IMR-90 (cell line): ENCODE data around the gene SMIM12. TPM values are rescaled to one million over a fixed set of nuclear protein-coding genes. Genes with fewer than 3 reads are reported as not detected.

Experiments used
- ATAC-seq: fragments of 200-7000 bp; cut with Tn5 transposase; 2 replicates; pipeline ENCODE4 v1.9.1; 2020; ENCODE audit warnings: low read depth, mild to moderate bottlenecking, moderate library complexity
- BruUV-seq: library from RNA; stranded (reverse); fragments of 400-500 nt; replicated peaks from 2 replicates; lab custom pipeline; 2021; lab: Mats Ljungman, UMichigan
- CTCF ChIA-PET: fragments of 300-600 bp; formaldehyde crosslinking; extraction: SDS; loops from one replicate; lab custom pipeline; 2021; ENCODE audit warnings: antibody characterized with exemption; lab: Yijun Ruan, JAX
- POLR2A ChIA-PET: fragments of 300-600 bp; sonication (Branson Sonifier 250); formaldehyde crosslinking; loops from one replicate; lab custom pipeline; 2022; ENCODE audit warnings: antibody characterized with exemption; ENCODE audit not compliant: unreplicated experiment; lab: Charles Lee
- DNase-seq: peaks from one replicate; pipeline ENCODE4 v3.0.0; 2013
- H2AFZ ChIP-seq: replicated peaks from 2 replicates; pipeline ENCODE3; 2013; ENCODE audit warnings: low read length, mild to moderate bottlenecking; ENCODE audit not compliant: poor library complexity
- H2AK5ac ChIP-seq: 2 replicates; pipeline ENCODE4 v1.6.1; 2013; ENCODE audit warnings: low read depth, low read length, inconsistent platforms
- H2AK9ac ChIP-seq: replicated peaks from 2 replicates; pipeline ENCODE3; 2013; ENCODE audit warnings: mild to moderate bottlenecking, low read depth, low read length, moderate library complexity; ENCODE audit not compliant: poor library complexity
- H2BK120ac ChIP-seq: 2 replicates; pipeline ENCODE4 v1.6.1; 2013; ENCODE audit warnings: low read depth, low read length, inconsistent platforms
- H2BK15ac ChIP-seq: 3 replicates; pipeline ENCODE4 v1.6.1; 2013; ENCODE audit warnings: low read depth, low read length, inconsistent platforms
- H2BK20ac ChIP-seq: 2 replicates; pipeline ENCODE4 v1.6.1; 2013; ENCODE audit warnings: low read depth, mild to moderate bottlenecking, inconsistent platforms, low read length, moderate library complexity
- H2BK5ac ChIP-seq: 2 replicates; pipeline ENCODE4 v1.6.1; 2013; ENCODE audit warnings: mild to moderate bottlenecking, low read depth, low read length, inconsistent platforms; ENCODE audit not compliant: poor library complexity, severe bottlenecking
- H3K14ac ChIP-seq: replicated peaks from 2 replicates; pipeline ENCODE4 v1.6.1; 2013; ENCODE audit warnings: low read depth, low read length, inconsistent platforms
- H3K18ac ChIP-seq: 2 replicates; pipeline ENCODE4 v1.6.1; 2013; ENCODE audit warnings: low read depth, low read length, control low read depth
- H3K23ac ChIP-seq: 2 replicates; pipeline ENCODE4 v1.6.1; 2013; ENCODE audit warnings: low read depth, low read length, inconsistent platforms
- H3K27ac ChIP-seq: 2 replicates; pipeline ENCODE4 v1.5.1; 2013; ENCODE audit warnings: mild to moderate bottlenecking, control low read depth, low read length; ENCODE audit not compliant: insufficient read depth
- H3K27me3 ChIP-seq: 2 replicates; pipeline ENCODE4 v1.6.1; 2013; ENCODE audit warnings: low read length; ENCODE audit not compliant: control insufficient read depth, insufficient read depth
- H3K36me3 ChIP-seq: 2 replicates; pipeline ENCODE4 v1.6.1; 2013; ENCODE audit warnings: low read length, mixed read lengths; ENCODE audit not compliant: control insufficient read depth, insufficient read depth
- H3K4ac ChIP-seq: 2 replicates; pipeline ENCODE4 v1.6.1; 2013; ENCODE audit warnings: low read depth, low read length, inconsistent platforms
- H3K4me1 ChIP-seq: 2 replicates; pipeline ENCODE4 v1.6.1; 2013; ENCODE audit warnings: low read length, mixed read lengths; ENCODE audit not compliant: control insufficient read depth, insufficient read depth
- H3K4me2 ChIP-seq: 2 replicates; pipeline ENCODE4 v1.6.1; 2013; ENCODE audit warnings: low read depth, mild to moderate bottlenecking, control low read depth, low read length, moderate library complexity
- H3K4me3 ChIP-seq: 2 replicates; pipeline ENCODE4 v1.5.1; 2013; ENCODE audit warnings: low read depth, mild to moderate bottlenecking, control low read depth, low read length, moderate library complexity; ENCODE audit not compliant: insufficient read depth
- H3K56ac ChIP-seq: 2 replicates; pipeline ENCODE4 v1.6.1; 2013; ENCODE audit warnings: low read length, inconsistent platforms; ENCODE audit not compliant: insufficient read depth; ENCODE audit errors: extremely low read depth
- H3K79me1 ChIP-seq, 2 experiments: 2 replicates each; pipeline ENCODE4 v1.6.1; 2013; ENCODE audit warnings: low read length in 2 of 2, inconsistent platforms in 1 of 2, low read depth in 1 of 2
- H3K9ac ChIP-seq: 2 replicates; pipeline ENCODE4 v1.6.1; 2013; ENCODE audit warnings: low read depth, low read length, control low read depth
- H3K9me1 ChIP-seq: 2 replicates; pipeline ENCODE4 v1.6.1; 2013; ENCODE audit warnings: low read length, inconsistent platforms; ENCODE audit not compliant: insufficient read depth
- H3K9me3 ChIP-seq: 2 replicates; pipeline ENCODE4 v1.6.1; 2013; ENCODE audit warnings: low read length; ENCODE audit not compliant: control insufficient read depth, insufficient read depth
- H4K20me1 ChIP-seq: 2 replicates; pipeline ENCODE4 v1.6.1; 2013; ENCODE audit warnings: low read length, inconsistent platforms; ENCODE audit not compliant: insufficient read depth
- H4K5ac ChIP-seq: 2 replicates; pipeline ENCODE4 v1.6.1; 2013; ENCODE audit warnings: mild to moderate bottlenecking, low read depth, low read length, control low read depth
- H4K8ac ChIP-seq, 2 experiments: 2 replicates each; pipeline ENCODE4 v1.6.1; 2013; ENCODE audit warnings: low read depth in 2 of 2, low read length in 2 of 2, control low read depth in 1 of 2, inconsistent platforms in 1 of 2
- H4K91ac ChIP-seq: 2 replicates; pipeline ENCODE4 v1.6.1; 2013; ENCODE audit warnings: low read depth, low read length, inconsistent platforms; ENCODE audit not compliant: insufficient read depth
- BHLHE40 ChIP-seq: fragments of 150-350 bp; IDR thresholded peaks from 2 replicates; pipeline ENCODE4 v1.6.1; 2016; ENCODE audit warnings: mild to moderate bottlenecking, low read depth, low read length
- MAZ ChIP-seq: IDR thresholded peaks from 2 replicates; pipeline ENCODE4 v1.6.1; 2012; ENCODE audit warnings: low read depth, mild to moderate bottlenecking, low read length, improper control_type of control experiment, moderate library complexity, borderline replicate concordance
- MXI1 ChIP-seq: IDR thresholded peaks from 2 replicates; pipeline ENCODE4 v1.6.1; 2012; ENCODE audit warnings: low read depth, mild to moderate bottlenecking, low read length, moderate library complexity, borderline replicate concordance
- POLR2A ChIP-seq: IDR thresholded peaks from 2 replicates; pipeline ENCODE4 v1.6.1; 2012; ENCODE audit warnings: mild to moderate bottlenecking, low read depth, low read length
- RAD21 ChIP-seq: IDR thresholded peaks from 2 replicates; pipeline ENCODE4 v1.6.1; 2012; ENCODE audit warnings: low read length, improper control_type of control experiment
- RCOR1 ChIP-seq: IDR thresholded peaks from 2 replicates; pipeline ENCODE4 v1.6.1; 2012; ENCODE audit warnings: mild to moderate bottlenecking, low read length, improper control_type of control experiment; ENCODE audit not compliant: insufficient replicate concordance
- WGBS, 2 experiments: methylation state at CpG; one replicate each; pipeline versions ENCODE4 v1.1.5 to v1.1.7; 2013; ENCODE audit warnings: missing lambda C conversion rate in 2 of 2; ENCODE audit not compliant: insufficient read length in 1 of 2; ENCODE audit errors: extremely low coverage in 2 of 2; 5-methylcytosine and 5-hydroxymethylcytosine counted together
- dilution Hi-C: fragments of 300-500 bp; cut with HindIII; formaldehyde crosslinking; loops from one replicate; pipeline ENCODE4 v1.14.3; 2018; ENCODE audit warnings: low sequenced_read_pairs; ENCODE audit not compliant: unreplicated experiment
- in situ Hi-C: fragments of 300-500 bp; cut with MboI; formaldehyde crosslinking; loops from 3 replicates; pipeline ENCODE4 v1.14.3; 2019; ENCODE audit warnings: low sequenced_read_pairs, inconsistent platforms, mixed read lengths
- intact Hi-C: fragments of 100-400 bp; cut with micrococcal nuclease; formaldehyde crosslinking; loops from 2 replicates; pipeline ENCODE4 v1.10.0; 2022
- polyA plus RNA-seq, 3 experiments: library from polyadenylated mRNA; depleted of rRNA; stranded (reverse); fragments of >200 nt; gene quantifications; 2 replicates each; pipeline ENCODE4 v1.2.3, GENCODE V29; 2012; ENCODE audit warnings: low replicate concordance in 1 of 3
- total RNA-seq: library from RNA; depleted of rRNA; stranded (reverse); fragments of >200 nt; gene quantifications from 2 replicates; pipeline ENCODE4 v1.2.3, GENCODE V29; 2012
- TF ChIP-seq, protein P1 (sequence below): fragments of 150-350 bp; IDR thresholded peaks from 2 replicates; pipeline ENCODE4 v1.6.1; 2016; ENCODE audit warnings: low read depth, mild to moderate bottlenecking, low read length, moderate library complexity, borderline replicate concordance
- TF ChIP-seq, protein P2 (sequence below): conservative IDR thresholded peaks from 2 replicates; pipeline ENCODE4 v1.5.1; 2012; ENCODE audit warnings: mild to moderate bottlenecking, low read depth, low read length, improper control_type of control experiment

SMIM12 gene
- total and polyA plus RNA-seq, 2 of the 4 experiments (the other 2 are of a cell fraction): 31.9 to 44.4 TPM

DNA sequence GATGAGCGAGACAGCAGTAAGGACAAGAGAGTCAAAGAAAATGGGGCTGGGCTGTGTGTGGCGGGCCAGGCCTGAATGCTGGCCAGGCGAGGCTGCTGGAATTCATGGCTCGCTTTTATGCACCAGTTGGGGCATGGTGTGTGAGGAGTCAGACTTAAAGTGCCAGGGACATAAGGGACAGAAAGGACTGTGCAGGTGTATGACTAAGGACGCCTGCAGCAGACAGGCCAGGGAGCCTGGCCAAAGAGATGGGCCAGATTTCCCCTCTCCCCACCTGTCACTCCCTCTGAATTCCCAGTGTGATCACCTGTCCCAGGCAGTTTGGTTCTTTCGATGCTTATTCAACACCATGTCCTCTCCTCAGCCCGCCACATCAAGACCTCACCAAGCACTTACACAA lies 16.9 kb upstream of the SMIM12 start:
- no peak overlapping the region for H3K18ac ChIP-seq
- no peaks in the 10 kb centered on the region for H3K79me1 ChIP-seq
- DNase-seq: no peak
- in situ Hi-C loops: no loop called here
- H4K91ac ChIP-seq: no peak overlapping the region
- no peaks in the 10 kb centered on the region for H3K4me1 ChIP-seq
- H3K36me3 ChIP-seq: no peaks in the 10 kb centered on the region
- H3K4ac ChIP-seq: no peak overlapping the region
- H2BK120ac ChIP-seq: no peak overlapping the region
- no peak overlapping the region for H3K27ac ChIP-seq
- H2AK5ac ChIP-seq: no peak overlapping the region
- H3K27me3 ChIP-seq: peaks cover 36% of the 10 kb centered on the region
- ATAC-seq: no peak
- no peak overlapping the region for H2AFZ ChIP-seq
- no peak overlapping the region for H2BK20ac ChIP-seq
- TF ChIP-seq MXI1 (no peak), RAD21 (no peak), MAZ (no peak), RCOR1 (no peak), BHLHE40 (no peak), POLR2A (no peak)
- TF ChIP-seq, protein P1, sequence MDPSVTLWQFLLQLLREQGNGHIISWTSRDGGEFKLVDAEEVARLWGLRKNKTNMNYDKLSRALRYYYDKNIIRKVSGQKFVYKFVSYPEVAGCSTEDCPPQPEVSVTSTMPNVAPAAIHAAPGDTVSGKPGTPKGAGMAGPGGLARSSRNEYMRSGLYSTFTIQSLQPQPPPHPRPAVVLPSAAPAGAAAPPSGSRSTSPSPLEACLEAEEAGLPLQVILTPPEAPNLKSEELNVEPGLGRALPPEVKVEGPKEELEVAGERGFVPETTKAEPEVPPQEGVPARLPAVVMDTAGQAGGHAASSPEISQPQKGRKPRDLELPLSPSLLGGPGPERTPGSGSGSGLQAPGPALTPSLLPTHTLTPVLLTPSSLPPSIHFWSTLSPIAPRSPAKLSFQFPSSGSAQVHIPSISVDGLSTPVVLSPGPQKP: no peak
- TF ChIP-seq, protein P2, sequence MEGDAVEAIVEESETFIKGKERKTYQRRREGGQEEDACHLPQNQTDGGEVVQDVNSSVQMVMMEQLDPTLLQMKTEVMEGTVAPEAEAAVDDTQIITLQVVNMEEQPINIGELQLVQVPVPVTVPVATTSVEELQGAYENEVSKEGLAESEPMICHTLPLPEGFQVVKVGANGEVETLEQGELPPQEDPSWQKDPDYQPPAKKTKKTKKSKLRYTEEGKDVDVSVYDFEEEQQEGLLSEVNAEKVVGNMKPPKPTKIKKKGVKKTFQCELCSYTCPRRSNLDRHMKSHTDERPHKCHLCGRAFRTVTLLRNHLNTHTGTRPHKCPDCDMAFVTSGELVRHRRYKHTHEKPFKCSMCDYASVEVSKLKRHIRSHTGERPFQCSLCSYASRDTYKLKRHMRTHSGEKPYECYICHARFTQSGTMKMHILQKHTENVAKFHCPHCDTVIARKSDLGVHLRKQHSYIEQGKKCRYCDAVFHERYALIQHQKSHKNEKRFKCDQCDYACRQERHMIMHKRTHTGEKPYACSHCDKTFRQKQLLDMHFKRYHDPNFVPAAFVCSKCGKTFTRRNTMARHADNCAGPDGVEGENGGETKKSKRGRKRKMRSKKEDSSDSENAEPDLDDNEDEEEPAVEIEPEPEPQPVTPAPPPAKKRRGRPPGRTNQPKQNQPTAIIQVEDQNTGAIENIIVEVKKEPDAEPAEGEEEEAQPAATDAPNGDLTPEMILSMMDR: no peak
- no peak overlapping the region for H3K4me3 ChIP-seq
- no peak overlapping the region for H3K9ac ChIP-seq
- H3K14ac ChIP-seq: no peak overlapping the region
- H2BK5ac ChIP-seq: no peak overlapping the region
- intact Hi-C loops: no loop called here
- H2BK15ac ChIP-seq: no peak overlapping the region
- H3K9me1 ChIP-seq: no peaks in the 10 kb centered on the region
- H4K5ac ChIP-seq: no peak overlapping the region
- H3K23ac ChIP-seq: no peak overlapping the region
- ChIA-PET CTCF (interaction anchor here (0.6 kb wide), 1 partner anchor 1763 kb away, joined by 4 read pairs; no protein-coding TSS in a partner anchor), POLR2A (no interaction called here)
- no peak overlapping the region for H4K8ac ChIP-seq
- dilution Hi-C loops: no loop called here
- peaks cover 2% of the 10 kb centered on the region; the same call in 1 of the 2 replicates for H3K9me3 ChIP-seq
- no peak overlapping the region for H2AK9ac ChIP-seq
- H4K20me1 ChIP-seq: no peaks in the 10 kb centered on the region
- no peak overlapping the region for H3K4me2 ChIP-seq
- WGBS, 2 experiments: 77% methylated on average over 2 of the region's 7 CpGs; no CpG with 5 or more reads in 1 of the 2 experiments
- no TSS peak for BruUV-seq
- H3K56ac ChIP-seq: no peak overlapping the region
